NCI-H510A (cell line): ENCODE results near the gene IBA57.
"Not testable (repeated sequence)": the region's sequence is repeated elsewhere in the genome, so short reads cannot be mapped to it uniquely, and the experiment has no call there.

ENCODE experiments used
- DNase-seq: peaks from one replicate; lab custom pipeline; 2025; lab: John Stamatoyannopoulos, UW

IBA57 gene

DNA sequence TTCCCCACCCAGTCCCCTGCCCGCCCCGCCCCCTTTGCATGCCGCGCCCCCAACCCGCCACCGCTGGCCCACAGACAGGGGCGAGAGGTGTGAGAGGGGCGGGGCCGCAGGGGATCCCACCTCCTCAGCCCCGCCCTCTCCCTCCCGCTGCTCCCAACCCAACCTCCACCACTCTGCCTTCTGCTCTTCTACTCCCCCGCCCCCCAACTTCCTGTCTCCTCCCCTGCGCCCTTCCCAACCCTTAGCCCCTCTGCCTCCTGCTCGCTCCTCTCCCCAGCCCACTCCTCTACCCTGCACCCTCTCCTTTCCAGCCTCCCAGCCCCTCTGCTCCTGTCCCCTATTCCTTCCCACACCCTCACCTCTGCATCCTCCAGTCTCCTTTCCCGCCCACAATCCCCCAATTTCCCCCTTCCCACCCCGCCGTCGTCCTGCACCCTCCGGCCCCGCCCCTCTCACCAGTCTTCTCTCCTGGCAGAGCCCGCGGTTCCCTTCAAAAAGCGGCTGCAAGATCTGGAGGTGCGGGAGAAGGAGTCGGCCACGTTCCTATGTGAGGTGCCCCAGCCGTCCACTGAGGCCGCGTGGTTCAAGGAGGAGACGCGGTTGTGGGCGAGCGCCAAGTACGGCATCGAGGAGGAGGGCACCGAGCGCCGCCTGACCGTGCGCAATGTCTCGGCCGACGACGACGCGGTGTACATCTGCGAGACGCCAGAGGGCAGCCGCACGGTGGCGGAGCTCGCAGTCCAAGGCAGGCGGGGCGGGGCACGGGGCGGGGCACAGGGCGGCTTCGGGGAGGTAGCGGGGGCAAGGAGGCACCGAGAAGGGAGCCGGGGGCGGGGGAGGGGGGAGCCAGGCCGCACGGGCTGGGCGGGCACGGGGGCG, 47.6 kb downstream of the IBA57 start:
- peak; percentile 75 for DNase-seq

GRCh38 chr1:228213917-228214808, 48.6 kb downstream of the IBA57 start:
- DNase-seq, result no peak

- no peak for DNase-seq
These were observed 49.5 kb downstream of the IBA57 start for GRCh38 chr1:228214921-228215662.

- no peak for DNase-seq
These were observed 50.1 kb downstream of the IBA57 start for GRCh38 chr1:228215663-228216116.

- no peak for DNase-seq
These were observed 51.0 kb downstream of the IBA57 start for GRCh38 chr1:228216371-228217320.

- DNase-seq, result no peak
These were observed 52.1 kb downstream of the IBA57 start for GRCh38 chr1:228217551-228218344.

DNA sequence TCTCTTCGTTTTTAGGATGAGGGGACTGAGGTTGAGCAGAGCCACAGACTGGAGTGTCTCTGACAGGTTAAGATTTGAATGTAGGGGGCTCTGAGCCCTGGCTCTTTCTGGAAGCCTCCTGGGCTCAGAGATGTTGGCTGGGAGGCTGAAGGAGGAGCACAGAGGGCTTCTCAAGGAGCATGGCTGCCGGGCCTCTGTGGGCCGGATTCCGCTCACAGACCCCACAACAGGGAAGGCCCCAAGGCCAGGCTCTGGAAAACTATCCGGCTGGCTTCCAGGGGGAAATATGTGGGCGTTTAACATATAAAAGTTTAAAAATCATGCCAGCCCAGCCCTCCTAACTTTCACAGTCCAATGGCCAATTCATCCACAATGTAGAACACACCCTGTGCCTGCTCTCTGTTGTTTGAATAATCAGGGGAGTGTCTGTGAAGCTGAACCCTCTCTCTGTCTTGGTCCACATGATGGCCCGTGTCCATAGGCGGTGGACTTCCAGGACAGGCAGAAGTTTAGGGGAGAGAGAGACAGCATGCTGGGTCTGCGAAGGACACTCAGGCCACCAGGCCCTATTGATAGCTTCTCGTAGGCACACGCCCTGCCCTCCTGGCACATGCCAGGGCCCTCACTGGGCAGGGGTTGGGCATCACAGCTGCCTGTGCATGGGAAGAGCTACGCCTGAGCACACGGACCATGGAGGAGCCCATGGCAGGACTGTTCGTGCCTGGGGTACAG, 53.1 kb downstream of the IBA57 start:
- DNase-seq, result no peak

- no peak for DNase-seq
These were observed 53.8 kb downstream of the IBA57 start for GRCh38 chr1:228219245-228219961.

- no peak for DNase-seq
These were observed 54.6 kb downstream of the IBA57 start for GRCh38 chr1:228219962-228220780.

- DNase-seq, result not testable (repeated sequence)
These were observed 55.5 kb downstream of the IBA57 start for GRCh38 chr1:228221097-228221496.

DNA sequence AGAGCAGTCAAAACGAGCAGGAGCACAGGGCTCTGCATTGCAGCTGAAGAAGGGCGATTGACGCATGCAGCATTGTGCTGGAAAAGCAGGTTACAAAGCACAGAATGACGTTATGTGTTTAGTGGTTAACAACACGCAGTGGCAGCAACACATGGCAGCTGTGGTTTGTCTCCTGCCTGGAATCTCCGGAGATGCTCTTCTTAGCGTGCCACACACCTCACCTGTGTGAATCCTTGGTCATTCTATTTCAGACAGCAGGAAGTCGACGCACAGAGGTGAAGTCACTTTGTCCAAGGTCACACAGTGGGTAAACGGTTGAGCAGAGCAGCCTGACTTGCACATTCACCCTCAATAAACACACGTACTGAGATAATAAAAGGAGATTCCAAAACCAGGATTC, 56.9 kb downstream of the IBA57 start:
- no peak for DNase-seq

GRCh38 chr1:228224198-228225164, 58.9 kb downstream of the IBA57 start:
- no peak for DNase-seq

GRCh38 chr1:228225165-228225710, 59.6 kb downstream of the IBA57 start:
- no peak for DNase-seq

- DNase-seq, result no peak
These were observed 60.1 kb downstream of the IBA57 start for GRCh38 chr1:228225740-228226139.

DNA sequence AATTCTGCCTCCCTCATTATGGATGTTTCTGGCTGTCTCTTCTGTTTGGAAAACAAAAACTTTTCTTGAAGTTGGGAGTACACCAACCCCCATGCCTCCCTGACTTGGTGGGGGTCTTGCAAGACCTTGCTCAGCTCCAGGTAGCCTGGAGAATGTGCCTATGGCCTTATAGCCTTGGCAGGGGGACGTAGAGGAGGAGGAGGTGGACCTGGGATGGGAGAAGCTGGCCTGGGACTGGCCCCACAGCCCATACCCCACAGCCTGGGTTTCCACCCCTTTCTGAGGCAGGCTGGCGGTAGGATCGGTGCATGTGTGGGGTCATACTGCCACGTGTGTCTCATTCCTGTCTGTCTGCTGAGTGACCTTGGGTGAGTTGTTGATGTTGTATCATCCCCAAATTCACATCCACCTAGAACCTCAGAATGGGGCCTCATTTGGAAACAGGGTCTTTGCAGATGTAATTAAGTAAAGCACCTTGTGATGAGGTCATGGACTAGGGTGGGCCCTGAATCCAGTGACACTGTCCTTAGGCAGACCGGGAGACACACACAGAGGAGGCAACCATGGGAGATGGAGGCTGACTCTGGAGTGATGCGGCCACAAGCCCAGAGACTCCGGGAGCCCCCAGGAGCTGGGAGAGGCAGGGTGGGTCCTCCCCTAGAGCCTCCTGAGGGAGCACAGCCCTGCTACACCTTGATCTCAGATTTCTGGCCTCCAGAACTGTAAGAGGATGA, 60.7 kb downstream of the IBA57 start:
- no peak for DNase-seq
